ENCODE data around the gene COLGALT1.
A peak's percentile ranks its signal among the peaks of the same experiment; 100 is the strongest.

Gene COLGALT1

GRCh38 chr19:17606590-17607185, 51.2 kb downstream of the COLGALT1 start:
- H2AFZ ChIP-seq (ENCODE audit: low read depth): peak overlapping the region; percentile 83
- no peak overlapping the region for H3K4me3 ChIP-seq (IDR thresholded peaks at IDR 0.05; ENCODE audit: insufficient read depth, low read depth, low read length)
- no peak overlapping the region for H3K27ac ChIP-seq
- H3K79me2 ChIP-seq (ENCODE audit: insufficient read depth, low read depth): no peaks in the 10 kb centered on the region
- TF ChIP-seq CTCF (conservative IDR thresholded peaks at IDR 0.05; ENCODE audit: low read depth, low read length): no peak
- no peaks in the 10 kb centered on the region for H3K36me3 ChIP-seq (ENCODE audit: insufficient read depth)
- H4K20me1 ChIP-seq (ENCODE audit: insufficient read depth): no peaks in the 10 kb centered on the region
- peaks cover 4% of the 10 kb centered on the region for H3K4me1 ChIP-seq (ENCODE audit: low read depth, poor library complexity, severe bottlenecking)
- peak overlapping the region; percentile 80; the same call in 1 of the 2 replicates for H3K4me2 ChIP-seq
- peaks cover 34% of the 10 kb centered on the region for H3K27me3 ChIP-seq (ENCODE audit: insufficient read depth, low read depth)
- no peak overlapping the region for H3K9ac ChIP-seq

DNA sequence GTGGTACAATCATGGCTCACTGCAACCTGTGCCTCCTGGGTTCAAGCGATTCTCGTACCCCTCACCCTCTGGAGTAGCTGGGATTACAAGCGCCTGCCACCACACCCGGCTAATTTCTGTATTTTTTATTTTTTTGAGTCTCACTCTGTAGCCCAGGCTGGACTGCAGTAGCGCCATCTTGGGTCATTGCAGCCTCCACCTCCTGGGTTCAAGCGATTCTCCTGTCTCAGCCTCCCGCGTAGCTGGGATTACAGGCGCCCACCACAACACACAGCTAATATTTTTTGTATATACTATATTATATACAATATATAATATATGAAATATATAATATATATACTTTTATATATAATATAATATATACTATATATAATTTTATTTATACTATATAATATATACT, 52.5 kb downstream of the COLGALT1 start:
- no peak for TF ChIP-seq CTCF (conservative IDR thresholded peaks at IDR 0.05; ENCODE audit: low read depth, low read length)
- Histone ChIP-seq H3K27me3 (ENCODE audit: insufficient read depth, low read depth) (peaks cover 23% of the 10 kb centered on the region), H3K36me3 (ENCODE audit: insufficient read depth) (no peaks in the 10 kb centered on the region), H4K20me1 (ENCODE audit: insufficient read depth) (no peaks in the 10 kb centered on the region), H2AFZ (ENCODE audit: low read depth) (no peak overlapping the region), H3K4me3 (IDR thresholded peaks at IDR 0.05; ENCODE audit: insufficient read depth, low read depth, low read length) (no peak overlapping the region), H3K79me2 (ENCODE audit: insufficient read depth, low read depth) (no peaks in the 10 kb centered on the region), H3K4me1 (ENCODE audit: low read depth, poor library complexity, severe bottlenecking) (peaks cover 4% of the 10 kb centered on the region), H3K27ac (no peak overlapping the region), H3K9ac (no peak overlapping the region), H3K4me2 (no peak overlapping the region)

GRCh38 chr19:17610384-17610783, 54.9 kb downstream of the COLGALT1 start:
- no peaks in the 10 kb centered on the region for H3K79me2 ChIP-seq (ENCODE audit: insufficient read depth, low read depth)
- H2AFZ ChIP-seq (ENCODE audit: low read depth): no peak overlapping the region
- H3K4me2 ChIP-seq: no peak overlapping the region
- no peak overlapping the region for H3K4me3 ChIP-seq (IDR thresholded peaks at IDR 0.05; ENCODE audit: insufficient read depth, low read depth, low read length)
- H3K9ac ChIP-seq: no peak overlapping the region
- H3K27me3 ChIP-seq (ENCODE audit: insufficient read depth, low read depth): peaks cover 20% of the 10 kb centered on the region
- no peak for TF ChIP-seq CTCF (conservative IDR thresholded peaks at IDR 0.05; ENCODE audit: low read depth, low read length)
- H3K4me1 ChIP-seq (ENCODE audit: low read depth, poor library complexity, severe bottlenecking): peaks cover 2% of the 10 kb centered on the region
- H3K36me3 ChIP-seq (ENCODE audit: insufficient read depth): no peaks in the 10 kb centered on the region
- no peak overlapping the region for H3K27ac ChIP-seq
- H4K20me1 ChIP-seq (ENCODE audit: insufficient read depth): no peaks in the 10 kb centered on the region

DNA sequence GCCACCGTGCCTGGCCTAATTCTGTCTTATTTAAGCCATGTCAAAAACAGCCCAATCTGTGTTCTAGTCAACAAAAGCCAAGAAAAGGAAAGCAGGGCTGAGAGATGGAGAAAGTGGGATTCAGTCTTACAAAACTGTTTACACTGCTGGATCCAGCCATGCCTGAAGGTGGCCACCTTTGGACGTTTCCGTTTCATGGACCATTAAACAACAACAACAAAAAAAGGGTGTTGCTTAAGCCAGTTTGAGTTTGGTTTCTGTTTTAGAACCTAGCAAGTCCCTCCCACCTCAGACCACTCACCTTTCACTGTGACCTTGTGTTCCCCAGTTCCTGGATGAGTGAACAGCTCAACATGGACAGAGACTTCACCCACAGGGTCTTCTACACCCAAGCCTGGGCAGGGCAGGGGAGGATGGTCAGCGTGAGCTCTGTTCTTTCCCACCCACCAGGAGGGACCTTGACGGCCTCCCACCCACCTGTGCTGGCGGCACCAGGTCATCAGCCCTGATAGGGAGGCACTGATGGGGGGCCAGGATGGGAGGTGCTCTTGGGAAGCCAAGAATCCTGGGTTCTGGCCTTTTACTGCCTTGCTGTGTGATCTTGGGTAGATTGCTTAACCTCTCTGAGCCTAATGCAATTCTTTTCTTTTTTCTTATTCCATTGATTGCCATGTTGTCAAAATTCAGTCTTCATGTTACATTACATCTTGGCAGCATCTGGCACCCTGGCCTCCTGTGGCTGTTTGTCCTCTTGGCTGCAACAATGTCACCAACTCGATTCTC, 56.2 kb downstream of the COLGALT1 start:
- H4K20me1 ChIP-seq (ENCODE audit: insufficient read depth): no peaks in the 10 kb centered on the region
- no peak overlapping the region for H3K27ac ChIP-seq
- no peaks in the 10 kb centered on the region for H3K4me1 ChIP-seq (ENCODE audit: low read depth, poor library complexity, severe bottlenecking)
- H3K4me2 ChIP-seq: no peak overlapping the region
- no peak overlapping the region for H3K9ac ChIP-seq
- H3K4me3 ChIP-seq (IDR thresholded peaks at IDR 0.05; ENCODE audit: insufficient read depth, low read depth, low read length): no peak overlapping the region
- H2AFZ ChIP-seq (ENCODE audit: low read depth): no peak overlapping the region
- no peaks in the 10 kb centered on the region for H3K36me3 ChIP-seq (ENCODE audit: insufficient read depth)
- no peaks in the 10 kb centered on the region for H3K79me2 ChIP-seq (ENCODE audit: insufficient read depth, low read depth)
- H3K27me3 ChIP-seq (ENCODE audit: insufficient read depth, low read depth): peaks cover 32% of the 10 kb centered on the region
- TF ChIP-seq CTCF (conservative IDR thresholded peaks at IDR 0.05; ENCODE audit: low read depth, low read length): no peak
